ENCODE data around the gene ACVR1. TPM values are rescaled to one million over a fixed set of nuclear protein-coding genes. Genes with fewer than 3 reads are reported as not detected.
"Not testable (repeated sequence)": the region's sequence is repeated elsewhere in the genome, so short reads cannot be mapped to it uniquely, and the experiment has no call there.

Gene ACVR1
- total RNA-seq, 1 experiment from 2014 or later = 17.1 TPM

- Histone ChIP-seq H3K27me3 (replicated peaks; ENCODE audit: insufficient read depth, low read depth, low read length, poor library complexity) (no peaks in the 10 kb centered on the region), H3K4me1 (ENCODE audit: insufficient read depth, low read length, poor library complexity, severe bottlenecking) (no peaks in the 10 kb centered on the region), H3K27ac (ENCODE audit: low read depth, low read length, poor library complexity, severe bottlenecking) (no peak overlapping the region), H3K36me3 (ENCODE audit: insufficient read depth, low read length, poor library complexity, severe bottlenecking) (no peaks in the 10 kb centered on the region), H3K4me3 (ENCODE audit: low read depth, low read length, poor library complexity, severe bottlenecking) (no peak overlapping the region), H3K9me3 (ENCODE audit: low read depth, low read length, poor library complexity, severe bottlenecking) (peaks cover 24% of the 10 kb centered on the region)
- TF ChIP-seq EZH2 (IDR thresholded peaks at IDR 0.05; ENCODE audit: borderline replicate concordance, low read depth, low read length, poor library complexity, severe bottlenecking) (no peak), CTCF (conservative IDR thresholded peaks at IDR 0.05; ENCODE audit: low read depth, low read length) (no peak)
- POLR2A ChIA-PET (ENCODE audit: low non-redundant PET) = no interaction called here
- BruUV-seq (replicated peaks) = no TSS peak
- DNase-seq (ENCODE audit: low spot score) = no peak
- intact Hi-C loops (cut with micrococcal nuclease; ENCODE audit: unreplicated experiment) = no loop called here
- CTCF ChIA-PET = no interaction called here
Observed at GRCh38 chr2:157725846-157726245, 150.3 kb downstream of the ACVR1 start.

GRCh38 chr2:157722580-157723234, 153.4 kb downstream of the ACVR1 start:
- ChIA-PET POLR2A (ENCODE audit: low non-redundant PET) (no interaction called here), CTCF (no interaction called here)
- no TSS peak for BruUV-seq (replicated peaks)
- H3K4me1 ChIP-seq (ENCODE audit: insufficient read depth, low read length, poor library complexity, severe bottlenecking) = no peaks in the 10 kb centered on the region
- TF ChIP-seq EZH2 (IDR thresholded peaks at IDR 0.05; ENCODE audit: borderline replicate concordance, low read depth, low read length, poor library complexity, severe bottlenecking) (no peak), CTCF (conservative IDR thresholded peaks at IDR 0.05; ENCODE audit: low read depth, low read length) (no peak)
- no peak overlapping the region for H3K4me3 ChIP-seq (ENCODE audit: low read depth, low read length, poor library complexity, severe bottlenecking)
- DNase-seq (ENCODE audit: low spot score) = peak; percentile 23
- no peaks in the 10 kb centered on the region for H3K36me3 ChIP-seq (ENCODE audit: insufficient read depth, low read length, poor library complexity, severe bottlenecking)
- H3K27ac ChIP-seq (ENCODE audit: low read depth, low read length, poor library complexity, severe bottlenecking) = no peak overlapping the region
- peaks cover 24% of the 10 kb centered on the region for H3K9me3 ChIP-seq (ENCODE audit: low read depth, low read length, poor library complexity, severe bottlenecking)
- intact Hi-C loops (cut with micrococcal nuclease; ENCODE audit: unreplicated experiment) = no loop called here
- no peaks in the 10 kb centered on the region for H3K27me3 ChIP-seq (replicated peaks; ENCODE audit: insufficient read depth, low read depth, low read length, poor library complexity)

- peaks cover 24% of the 10 kb centered on the region for H3K9me3 ChIP-seq (ENCODE audit: low read depth, low read length, poor library complexity, severe bottlenecking)
- H3K27ac ChIP-seq (ENCODE audit: low read depth, low read length, poor library complexity, severe bottlenecking) = no peak overlapping the region
- CTCF ChIA-PET = no interaction called here
- no peak overlapping the region for H3K4me3 ChIP-seq (ENCODE audit: low read depth, low read length, poor library complexity, severe bottlenecking)
- BruUV-seq (replicated peaks) = no TSS peak
- no peaks in the 10 kb centered on the region for H3K36me3 ChIP-seq (ENCODE audit: insufficient read depth, low read length, poor library complexity, severe bottlenecking)
- no peaks in the 10 kb centered on the region for H3K27me3 ChIP-seq (replicated peaks; ENCODE audit: insufficient read depth, low read depth, low read length, poor library complexity)
- POLR2A ChIA-PET (ENCODE audit: low non-redundant PET) = no interaction called here
- H3K4me1 ChIP-seq (ENCODE audit: insufficient read depth, low read length, poor library complexity, severe bottlenecking) = no peaks in the 10 kb centered on the region
- intact Hi-C loops (cut with micrococcal nuclease; ENCODE audit: unreplicated experiment) = no loop called here
- TF ChIP-seq CTCF (conservative IDR thresholded peaks at IDR 0.05; ENCODE audit: low read depth, low read length) = no peak
- no peak for TF ChIP-seq EZH2 (IDR thresholded peaks at IDR 0.05; ENCODE audit: borderline replicate concordance, low read depth, low read length, poor library complexity, severe bottlenecking)
- no peak for DNase-seq (ENCODE audit: low spot score)
Observed at GRCh38 chr2:157720504-157720903, 155.6 kb downstream of the ACVR1 start.

- H3K27me3 ChIP-seq (replicated peaks; ENCODE audit: insufficient read depth, low read depth, low read length, poor library complexity); H3K36me3 ChIP-seq (ENCODE audit: insufficient read depth, low read length, poor library complexity, severe bottlenecking); POLR2A ChIA-PET (ENCODE audit: low non-redundant PET); H3K4me3 ChIP-seq (ENCODE audit: low read depth, low read length, poor library complexity, severe bottlenecking); BruUV-seq (replicated peaks); H3K4me1 ChIP-seq (ENCODE audit: insufficient read depth, low read length, poor library complexity, severe bottlenecking); H3K9me3 ChIP-seq (ENCODE audit: low read depth, low read length, poor library complexity, severe bottlenecking); intact Hi-C loops (cut with micrococcal nuclease; ENCODE audit: unreplicated experiment); H3K27ac ChIP-seq (ENCODE audit: low read depth, low read length, poor library complexity, severe bottlenecking); DNase-seq (ENCODE audit: low spot score); CTCF ChIA-PET: not testable (repeated sequence)
Observed at GRCh38 chr2:157704653-157705052, 171.5 kb downstream of the ACVR1 start.

- H3K4me1 ChIP-seq (ENCODE audit: insufficient read depth, low read length, poor library complexity, severe bottlenecking); DNase-seq (ENCODE audit: low spot score); POLR2A ChIA-PET (ENCODE audit: low non-redundant PET); intact Hi-C loops (cut with micrococcal nuclease; ENCODE audit: unreplicated experiment); BruUV-seq (replicated peaks); CTCF ChIA-PET; H3K27me3 ChIP-seq (replicated peaks; ENCODE audit: insufficient read depth, low read depth, low read length, poor library complexity); H3K27ac ChIP-seq (ENCODE audit: low read depth, low read length, poor library complexity, severe bottlenecking); H3K4me3 ChIP-seq (ENCODE audit: low read depth, low read length, poor library complexity, severe bottlenecking); H3K9me3 ChIP-seq (ENCODE audit: low read depth, low read length, poor library complexity, severe bottlenecking); H3K36me3 ChIP-seq (ENCODE audit: insufficient read depth, low read length, poor library complexity, severe bottlenecking): not testable (repeated sequence)
Observed at GRCh38 chr2:157704148-157704547, 172.0 kb downstream of the ACVR1 start.
